Measurements from ENCODE around the gene CDC25A. TPM values are rescaled to one million over a fixed set of nuclear protein-coding genes. Genes with fewer than 3 reads are reported as not detected.

The CDC25A gene
- total RNA-seq, 5 donors from 2014 or later (not counting 1 experiment from before 2014, with no cell fraction given) = 0.28 to 1.1 (median 0.44) TPM

DNA sequence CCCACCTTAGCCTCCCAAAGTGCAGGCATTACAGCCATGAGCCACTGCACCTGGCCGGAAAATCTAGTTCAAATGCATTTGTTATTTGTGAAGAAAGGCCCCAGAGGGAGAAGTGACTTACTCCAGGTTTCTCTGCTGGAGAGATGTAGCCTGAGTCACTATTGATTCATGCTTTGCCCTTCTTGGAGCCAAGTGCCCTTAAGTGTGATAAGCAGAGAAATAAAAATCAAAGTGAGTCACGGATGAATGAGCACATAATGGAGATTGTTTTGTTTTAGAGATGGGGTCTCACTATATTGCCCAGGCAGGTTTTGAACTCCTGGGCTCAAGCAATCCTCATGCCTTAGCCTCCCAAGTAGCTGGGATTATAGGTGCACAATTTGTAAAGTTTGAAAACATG is 33.1 kb downstream of the CDC25A start:
- no peaks in the 10 kb centered on the region for H3K4me1 Mint-ChIP-seq
- ATAC-seq (replicated peaks in 1 of 4) (no peak), DNase-seq (no peak)
- H3K27me3 ChIP-seq (replicated peaks in 1 of 2; ENCODE audit: control insufficient read depth in 2 of 2, extremely low read depth in 1 of 2, insufficient read depth in 2 of 2, low read length in 1 of 2) = no peaks in the 10 kb centered on the region
- no peaks in the 10 kb centered on the region for H3K9me3 ChIP-seq
- no peak overlapping the region for H3K4me3 Mint-ChIP-seq
- no peaks in the 10 kb centered on the region for H3K4me1 ChIP-seq (ENCODE audit: control insufficient read depth in 1 of 2, extremely low read depth in 1 of 2, insufficient read depth in 2 of 2, low read length in 2 of 2)
- POLR2A ChIA-PET = no interaction called here
- no peaks in the 10 kb centered on the region for H3K36me3 ChIP-seq (ENCODE audit: control insufficient read depth in 2 of 2, extremely low read depth in 1 of 2, insufficient read depth in 1 of 2, low read length in 1 of 2)
- no peak overlapping the region for H3K27ac Mint-ChIP-seq
- no peak overlapping the region for H3K27ac ChIP-seq (ENCODE audit: low read length)
- CTCF ChIA-PET = no interaction called here
- H3K4me3 ChIP-seq (ENCODE audit: control insufficient read depth in 1 of 2, extremely low read depth in 1 of 2, low read length in 1 of 2) = no peak overlapping the region
- no peaks in the 10 kb centered on the region for H3K27me3 Mint-ChIP-seq
- WGBS (ENCODE audit: insufficient coverage) = 100% methylated on average over 1 of the region's 2 CpGs
- no peaks in the 10 kb centered on the region for H3K36me3 Mint-ChIP-seq
- no peaks in the 10 kb centered on the region for H3K9me3 Mint-ChIP-seq

DNA sequence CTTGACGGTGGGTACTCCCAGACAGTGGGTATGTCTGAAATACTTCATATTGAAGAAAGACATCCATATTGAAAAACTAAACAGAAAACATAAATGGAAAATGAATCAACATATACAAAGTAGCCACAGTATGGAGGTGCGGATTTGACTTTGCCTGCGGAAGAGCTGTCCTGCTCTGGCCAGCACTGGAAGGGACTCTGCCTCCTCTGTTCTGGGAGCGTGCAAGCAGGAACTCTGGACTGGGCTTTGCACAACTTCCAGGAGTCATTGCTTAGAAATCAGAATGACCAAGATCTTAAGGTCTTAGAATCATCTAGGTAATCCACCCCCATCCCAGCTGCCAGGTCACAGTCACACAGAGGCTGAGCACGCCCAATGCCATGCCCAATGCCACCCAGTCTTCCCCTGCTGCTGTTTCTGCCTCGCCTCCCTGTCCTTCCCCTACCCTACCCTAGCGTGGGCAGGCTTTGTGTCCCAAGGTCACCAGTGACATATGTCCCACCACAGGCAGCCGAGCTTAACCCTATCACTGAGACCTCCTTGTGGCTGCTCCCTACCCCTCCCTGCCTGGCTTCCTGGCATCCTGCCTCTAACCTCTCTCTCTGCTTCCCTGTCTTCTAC is 36.3 kb downstream of the CDC25A start:
- POLR2A ChIA-PET = interaction anchor here in 1 of 2 donors (0.6 kb wide), 1 partner anchor 442 kb away, joined by 3 read pairs; no protein-coding TSS in a partner anchor
- WGBS (ENCODE audit: insufficient coverage) = 75% methylated on average over 7 of the region's 8 CpGs

DNA sequence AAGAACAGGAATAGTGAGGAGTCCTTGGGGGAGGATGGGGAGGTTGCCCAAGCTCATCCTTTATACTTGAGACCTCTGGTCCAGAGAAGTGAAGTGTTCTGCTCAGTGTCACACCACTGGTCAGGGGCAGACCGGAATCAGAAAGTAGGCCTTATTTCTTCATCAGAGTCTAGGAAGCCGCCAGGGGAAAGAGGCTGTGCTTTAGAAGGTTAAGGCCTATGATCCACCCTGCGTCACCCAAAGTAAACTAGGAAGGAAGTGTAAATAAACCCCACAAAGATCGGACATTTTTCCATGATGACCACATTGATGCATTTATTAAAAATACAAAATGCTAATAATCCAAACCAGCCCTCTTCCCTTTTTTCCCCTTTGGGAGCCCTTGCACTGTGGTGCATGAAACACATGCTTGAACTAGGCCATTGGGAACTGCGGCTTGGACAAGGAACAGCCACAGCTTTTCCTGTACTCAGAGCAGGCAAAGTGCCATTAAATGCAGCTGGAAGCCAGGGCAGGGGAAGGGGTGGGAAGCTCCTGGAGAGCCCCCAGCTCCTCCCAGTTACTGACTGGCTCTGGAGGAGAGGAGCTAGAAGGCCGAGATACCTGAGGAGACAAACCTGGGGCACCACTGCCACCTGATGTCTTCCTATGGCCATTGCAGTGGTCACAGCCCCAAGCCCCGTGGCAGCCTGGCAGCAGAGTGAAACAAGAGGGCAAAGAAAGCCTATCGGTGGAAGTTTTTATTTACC is 37.0 kb downstream of the CDC25A start:
- Histone ChIP-seq H3K27ac (ENCODE audit: low read length) (no peak overlapping the region), H3K27me3 (replicated peaks in 1 of 2; ENCODE audit: control insufficient read depth in 2 of 2, extremely low read depth in 1 of 2, insufficient read depth in 2 of 2, low read length in 1 of 2) (no peaks in the 10 kb centered on the region), H3K9me3 (no peaks in the 10 kb centered on the region), H3K4me1 (ENCODE audit: control insufficient read depth in 1 of 2, extremely low read depth in 1 of 2, insufficient read depth in 2 of 2, low read length in 2 of 2) (no peaks in the 10 kb centered on the region), H3K4me3 (ENCODE audit: control insufficient read depth in 1 of 2, extremely low read depth in 1 of 2, low read length in 1 of 2) (no peak overlapping the region), H3K36me3 (ENCODE audit: control insufficient read depth in 2 of 2, extremely low read depth in 1 of 2, insufficient read depth in 1 of 2, low read length in 1 of 2) (no peaks in the 10 kb centered on the region)
- ATAC-seq (replicated peaks in 1 of 4) = peak; percentile 69 to 83 (median 76)
- no peak overlapping the region for H3K4me3 Mint-ChIP-seq
- H3K4me1 Mint-ChIP-seq = no peaks in the 10 kb centered on the region
- no peaks in the 10 kb centered on the region for H3K9me3 Mint-ChIP-seq
- no peak overlapping the region for H3K27ac Mint-ChIP-seq
- POLR2A ChIA-PET = interaction anchor here (0.6 kb wide), 3 partner anchors 151 to 1168 kb away, joined by 3 to 5 read pairs (median 3); no protein-coding TSS in a partner anchor
- DNase-seq = peak in 32 of 35 experiments; percentile 7 to 64 (median 37)
- 17% methylated on average over 3 of the region's 8 CpGs for WGBS (ENCODE audit: insufficient coverage)
- no peaks in the 10 kb centered on the region for H3K36me3 Mint-ChIP-seq
- CTCF ChIA-PET = interaction anchor here (0.5 to 1.6 kb wide), 5 partner anchors 159 to 629 kb away, joined by 3 to 7 read pairs (median 4); no protein-coding TSS in a partner anchor
- no peaks in the 10 kb centered on the region for H3K27me3 Mint-ChIP-seq

More for the DNA sequence above, 36.3 kb downstream of the CDC25A start:
- no peak overlapping the region for H3K27ac Mint-ChIP-seq
- H3K36me3 ChIP-seq (ENCODE audit: control insufficient read depth in 2 of 2, extremely low read depth in 1 of 2, insufficient read depth in 1 of 2, low read length in 1 of 2) = no peaks in the 10 kb centered on the region
- no peak overlapping the region for H3K4me3 Mint-ChIP-seq
- no peaks in the 10 kb centered on the region for H3K9me3 Mint-ChIP-seq
- H3K9me3 ChIP-seq = no peaks in the 10 kb centered on the region
- no peak overlapping the region for H3K4me3 ChIP-seq (ENCODE audit: control insufficient read depth in 1 of 2, extremely low read depth in 1 of 2, low read length in 1 of 2)
- CTCF ChIA-PET = interaction anchor here in 1 of 2 donors (1.0 to 1.6 kb wide), 4 partner anchors 249 to 630 kb away, joined by 3 to 7 read pairs (median 4); no protein-coding TSS in a partner anchor
- H3K36me3 Mint-ChIP-seq = no peaks in the 10 kb centered on the region
- H3K4me1 ChIP-seq (ENCODE audit: control insufficient read depth in 1 of 2, extremely low read depth in 1 of 2, insufficient read depth in 2 of 2, low read length in 2 of 2) = no peaks in the 10 kb centered on the region
- no peak overlapping the region for H3K27ac ChIP-seq (ENCODE audit: low read length)
- no peaks in the 10 kb centered on the region for H3K27me3 Mint-ChIP-seq
- no peaks in the 10 kb centered on the region for H3K4me1 Mint-ChIP-seq
- ATAC-seq (replicated peaks in 1 of 4) (peak in 1 of 4 experiments; percentile 8), DNase-seq (no peak)
- H3K27me3 ChIP-seq (replicated peaks in 1 of 2; ENCODE audit: control insufficient read depth in 2 of 2, extremely low read depth in 1 of 2, insufficient read depth in 2 of 2, low read length in 1 of 2) = no peaks in the 10 kb centered on the region

DNA sequence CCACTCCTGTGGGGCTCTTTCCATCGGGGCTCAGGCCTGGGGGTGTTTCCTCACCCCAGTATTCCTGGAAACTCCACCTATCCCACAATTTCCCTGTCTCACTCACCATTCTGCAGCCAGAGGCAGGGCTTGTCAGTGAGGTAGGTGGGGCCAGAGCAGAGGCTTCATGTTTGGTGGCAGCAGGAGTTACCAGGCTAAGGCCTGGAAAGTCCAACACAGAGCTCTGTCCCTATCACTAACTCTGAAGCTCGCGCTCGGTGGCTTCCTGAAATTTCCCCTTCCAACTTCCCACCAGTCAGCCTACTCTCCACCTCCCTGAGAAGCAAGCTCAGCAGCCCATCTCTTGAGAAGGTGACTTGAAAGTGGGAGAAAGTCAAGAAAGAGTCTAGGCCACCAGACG is 44.2 kb downstream of the CDC25A start:
- DNase-seq = no peak
- H3K36me3 Mint-ChIP-seq = no peaks in the 10 kb centered on the region
- ChIA-PET CTCF (no interaction called here), POLR2A (no interaction called here)
- H3K9me3 Mint-ChIP-seq = no peaks in the 10 kb centered on the region
- no peak overlapping the region for H3K4me3 Mint-ChIP-seq
- H3K36me3 ChIP-seq (ENCODE audit: control insufficient read depth in 2 of 2, extremely low read depth in 1 of 2, insufficient read depth in 1 of 2, low read length in 1 of 2) = no peaks in the 10 kb centered on the region
- peaks cover 0 to 4% of the 10 kb centered on the region in 2 experiments for H3K27me3 ChIP-seq (replicated peaks in 1 of 2; ENCODE audit: control insufficient read depth in 2 of 2, extremely low read depth in 1 of 2, insufficient read depth in 2 of 2, low read length in 1 of 2)
- H3K9me3 ChIP-seq = no peaks in the 10 kb centered on the region
- no CpG with 5 or more reads among the region's 5 CpGs for WGBS (ENCODE audit: insufficient coverage)
- H3K4me1 ChIP-seq (ENCODE audit: control insufficient read depth in 1 of 2, extremely low read depth in 1 of 2, insufficient read depth in 2 of 2, low read length in 2 of 2) = no peaks in the 10 kb centered on the region
- no peak for ATAC-seq (replicated peaks in 1 of 4)
- H3K4me1 Mint-ChIP-seq = no peaks in the 10 kb centered on the region
- no peak overlapping the region for H3K4me3 ChIP-seq (ENCODE audit: control insufficient read depth in 1 of 2, extremely low read depth in 1 of 2, low read length in 1 of 2)
- H3K27ac ChIP-seq (ENCODE audit: low read length) = no peak overlapping the region
- H3K27ac Mint-ChIP-seq = no peak overlapping the region
- H3K27me3 Mint-ChIP-seq = no peaks in the 10 kb centered on the region

DNA sequence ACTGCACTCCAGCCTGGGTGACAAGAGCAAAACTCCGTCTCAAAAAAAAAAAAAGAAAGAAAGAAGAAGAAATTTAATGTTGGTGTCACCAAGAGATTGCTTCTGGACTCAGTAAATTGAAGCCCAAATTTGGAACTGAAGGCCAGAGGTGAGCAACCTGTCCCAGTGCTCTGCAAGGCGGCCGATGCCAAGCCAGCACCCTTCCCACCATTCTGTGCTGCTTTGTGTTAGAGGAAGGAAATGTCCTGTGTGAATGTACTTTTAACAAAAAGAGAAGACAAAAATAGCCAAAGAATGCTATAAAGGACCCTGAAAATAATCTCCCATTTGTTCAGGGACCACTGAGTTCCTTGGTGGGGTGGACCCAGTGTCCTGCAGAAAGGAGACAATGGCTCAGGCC is 44.6 kb downstream of the CDC25A start:
- no peak for DNase-seq
- Mint-ChIP-seq H3K27me3 (no peaks in the 10 kb centered on the region), H3K4me1 (no peaks in the 10 kb centered on the region), H3K36me3 (no peaks in the 10 kb centered on the region), H3K9me3 (no peaks in the 10 kb centered on the region), H3K4me3 (no peak overlapping the region), H3K27ac (no peak overlapping the region)
- no peak for ATAC-seq (replicated peaks in 1 of 4)
- H3K4me3 ChIP-seq (ENCODE audit: control insufficient read depth in 1 of 2, extremely low read depth in 1 of 2, low read length in 1 of 2) = no peak overlapping the region
- POLR2A ChIA-PET = no interaction called here
- no peaks in the 10 kb centered on the region for H3K4me1 ChIP-seq (ENCODE audit: control insufficient read depth in 1 of 2, extremely low read depth in 1 of 2, insufficient read depth in 2 of 2, low read length in 2 of 2)
- H3K9me3 ChIP-seq = no peaks in the 10 kb centered on the region
- no peak overlapping the region for H3K27ac ChIP-seq (ENCODE audit: low read length)
- H3K36me3 ChIP-seq (ENCODE audit: control insufficient read depth in 2 of 2, extremely low read depth in 1 of 2, insufficient read depth in 1 of 2, low read length in 1 of 2) = no peaks in the 10 kb centered on the region
- WGBS (ENCODE audit: insufficient coverage) = no CpG with 5 or more reads among the region's 3 CpGs
- H3K27me3 ChIP-seq (replicated peaks in 1 of 2; ENCODE audit: control insufficient read depth in 2 of 2, extremely low read depth in 1 of 2, insufficient read depth in 2 of 2, low read length in 1 of 2) = peaks cover 0 to 7% of the 10 kb centered on the region in 2 experiments
- CTCF ChIA-PET = no interaction called here

DNA sequence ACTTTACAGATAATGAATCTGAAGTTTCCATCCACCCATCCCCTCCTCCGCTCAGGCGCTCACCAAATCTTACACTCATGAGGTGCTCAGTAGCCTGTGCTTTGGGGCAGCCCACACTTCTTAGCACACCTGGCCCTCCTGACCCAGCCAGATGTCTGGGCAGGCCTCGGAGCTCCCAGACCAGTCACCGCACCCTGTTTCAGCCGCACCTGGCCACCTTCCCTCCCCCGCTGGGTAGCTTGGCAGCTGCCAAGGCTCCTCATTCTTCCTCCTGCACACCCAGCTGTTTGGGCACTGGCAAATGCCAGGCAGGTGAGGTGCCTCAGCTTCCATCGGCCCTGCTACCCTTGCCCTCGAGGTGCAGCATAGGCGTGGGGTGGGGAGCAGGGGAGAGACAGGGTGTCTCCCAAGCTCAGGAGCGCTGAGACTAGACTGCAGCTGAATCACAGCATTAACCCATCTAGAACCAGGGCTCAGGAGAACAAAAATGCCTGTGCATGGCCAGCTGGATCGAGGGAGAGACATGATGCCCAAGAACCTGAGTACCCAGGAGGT is 45.8 kb downstream of the CDC25A start:
- H3K4me1 Mint-ChIP-seq = no peaks in the 10 kb centered on the region
- H3K4me1 ChIP-seq (ENCODE audit: control insufficient read depth in 1 of 2, extremely low read depth in 1 of 2, insufficient read depth in 2 of 2, low read length in 2 of 2) = no peaks in the 10 kb centered on the region
- POLR2A ChIA-PET = no interaction called here
- H3K4me3 ChIP-seq (ENCODE audit: control insufficient read depth in 1 of 2, extremely low read depth in 1 of 2, low read length in 1 of 2) = no peak overlapping the region
- no peaks in the 10 kb centered on the region for H3K9me3 ChIP-seq
- no peaks in the 10 kb centered on the region for H3K27me3 Mint-ChIP-seq
- no peak for DNase-seq
- H3K4me3 Mint-ChIP-seq = no peak overlapping the region
- no peaks in the 10 kb centered on the region for H3K36me3 Mint-ChIP-seq
- peaks cover 0 to 7% of the 10 kb centered on the region in 2 experiments for H3K27me3 ChIP-seq (replicated peaks in 1 of 2; ENCODE audit: control insufficient read depth in 2 of 2, extremely low read depth in 1 of 2, insufficient read depth in 2 of 2, low read length in 1 of 2)
- no peaks in the 10 kb centered on the region for H3K36me3 ChIP-seq (ENCODE audit: control insufficient read depth in 2 of 2, extremely low read depth in 1 of 2, insufficient read depth in 1 of 2, low read length in 1 of 2)
- H3K9me3 Mint-ChIP-seq = no peaks in the 10 kb centered on the region
- CTCF ChIA-PET = no interaction called here
- ATAC-seq (replicated peaks in 1 of 4) = no peak
- 89% methylated on average over 7 of the region's 11 CpGs for WGBS (ENCODE audit: insufficient coverage)
- H3K27ac ChIP-seq (ENCODE audit: low read length) = no peak overlapping the region
- no peak overlapping the region for H3K27ac Mint-ChIP-seq

Data from T-cell (primary cell).